Activated CD8-positive, alpha-beta T cell treated with anti-CD3 and anti-CD28 coated beads, Interleukin-2, amount 10 ng/mL, durations not matched to agents 7 days and 5 days (primary cell): ENCODE measurements around the gene CSAD. TPM values are rescaled to one million over a fixed set of nuclear protein-coding genes. Genes with fewer than 3 reads are reported as not detected.
"Not testable (repeated sequence)": the region's sequence is repeated elsewhere in the genome, so short reads cannot be mapped to it uniquely, and the experiment has no call there.

Source experiments
- ATAC-seq: fragments of 150-1000 bp; cut with Tn5 transposase; one replicate; pipeline ENCODE4 v1.10.0; 2021; ENCODE audit warnings: moderate library complexity
- CTCF ChIA-PET: fragments of 350-600 bp; sonication (Branson Sonifier 250); formaldehyde crosslinking; loops from one replicate; lab custom pipeline; 2021; ENCODE audit warnings: antibody characterized with exemption; lab: Charles Lee
- POLR2A ChIA-PET: fragments of 350-600 bp; sonication (Branson Sonifier 250); formaldehyde crosslinking; loops from one replicate; lab custom pipeline; 2021; ENCODE audit warnings: antibody characterized with exemption; lab: Charles Lee
- DNase-seq: peaks from one replicate; pipeline ENCODE4 v3.0.0-alpha.2; 2020
- H3K27ac Mint-ChIP-seq: one replicate; pipeline ENCODE4 v1.8.0; 2021; ENCODE audit warnings: mild to moderate bottlenecking, mixed read lengths
- H3K27me3 Mint-ChIP-seq: one replicate; pipeline ENCODE4 v1.8.0; 2021; ENCODE audit warnings: low read depth, mixed read lengths
- H3K36me3 Mint-ChIP-seq: one replicate; pipeline ENCODE4 v1.8.0; 2021; ENCODE audit warnings: low read depth, mixed read lengths
- H3K4me1 Mint-ChIP-seq: one replicate; pipeline ENCODE4 v1.8.0; 2021; ENCODE audit warnings: low read depth, mixed read lengths
- H3K4me3 Mint-ChIP-seq: one replicate; pipeline ENCODE4 v1.8.0; 2021; ENCODE audit warnings: mild to moderate bottlenecking, mixed read lengths
- H3K9me3 Mint-ChIP-seq: one replicate; pipeline ENCODE4 v1.8.0; 2022; ENCODE audit warnings: mixed read lengths; ENCODE audit not compliant: insufficient read depth
- total RNA-seq, 2 experiments: library from RNA; stranded (reverse); gene quantifications; one replicate each; pipeline ENCODE4 v1.2.3, GENCODE V29; 2021

CSAD gene
- total RNA-seq, 2 experiments from 2014 or later = 15.7 to 17.0 TPM

DNA sequence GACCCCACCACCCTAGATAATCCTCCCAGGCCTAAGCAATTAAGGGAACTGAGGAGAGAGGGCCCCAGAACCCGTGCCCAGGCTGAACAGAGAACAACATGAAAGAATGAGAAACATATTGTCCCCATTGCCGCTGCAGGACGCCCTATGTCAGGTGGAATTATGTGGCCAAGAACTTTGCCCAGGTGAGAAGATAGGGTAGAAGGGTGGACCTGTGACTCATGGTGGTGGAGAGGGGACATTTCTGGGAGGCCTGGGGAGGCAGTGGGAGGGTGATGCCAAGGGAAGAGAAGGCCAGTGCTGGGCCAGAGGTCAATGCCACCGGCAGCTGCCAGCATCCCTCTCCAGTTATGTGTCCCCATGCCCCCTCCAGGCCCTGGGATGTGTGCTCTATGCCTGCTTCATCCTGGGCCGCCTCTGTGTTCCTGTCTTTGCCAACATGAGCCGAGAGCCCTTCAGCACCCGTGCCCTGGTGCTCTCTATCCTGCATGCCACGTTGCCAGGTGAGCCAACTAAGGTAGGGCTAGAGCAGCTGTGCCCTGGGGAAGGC lies 61.9 kb downstream of the CSAD start:
- DNase-seq (no peak), ATAC-seq (no peak)
- POLR2A ChIA-PET = no interaction called here
- no peaks in the 10 kb centered on the region for H3K36me3 Mint-ChIP-seq
- no peaks in the 10 kb centered on the region for H3K4me1 Mint-ChIP-seq
- CTCF ChIA-PET = no interaction called here
- H3K9me3 Mint-ChIP-seq = no peaks in the 10 kb centered on the region
- H3K4me3 Mint-ChIP-seq = no peak overlapping the region
- H3K27ac Mint-ChIP-seq = no peak overlapping the region
- H3K27me3 Mint-ChIP-seq = no peaks in the 10 kb centered on the region

- ATAC-seq (no peak), DNase-seq (no peak)
- no peaks in the 10 kb centered on the region for H3K36me3 Mint-ChIP-seq
- H3K4me1 Mint-ChIP-seq = no peaks in the 10 kb centered on the region
- CTCF ChIA-PET = interaction anchor here (1.2 kb wide), 1 partner anchor 50 kb away, joined by 3 read pairs; no protein-coding TSS in a partner anchor
- POLR2A ChIA-PET = no interaction called here
- H3K27me3 Mint-ChIP-seq = no peaks in the 10 kb centered on the region
- H3K9me3 Mint-ChIP-seq = no peaks in the 10 kb centered on the region
- no peak overlapping the region for H3K27ac Mint-ChIP-seq
- H3K4me3 Mint-ChIP-seq = no peak overlapping the region
Observed at GRCh38 chr12:53115891-53116648, 64.7 kb downstream of the CSAD start.

DNA sequence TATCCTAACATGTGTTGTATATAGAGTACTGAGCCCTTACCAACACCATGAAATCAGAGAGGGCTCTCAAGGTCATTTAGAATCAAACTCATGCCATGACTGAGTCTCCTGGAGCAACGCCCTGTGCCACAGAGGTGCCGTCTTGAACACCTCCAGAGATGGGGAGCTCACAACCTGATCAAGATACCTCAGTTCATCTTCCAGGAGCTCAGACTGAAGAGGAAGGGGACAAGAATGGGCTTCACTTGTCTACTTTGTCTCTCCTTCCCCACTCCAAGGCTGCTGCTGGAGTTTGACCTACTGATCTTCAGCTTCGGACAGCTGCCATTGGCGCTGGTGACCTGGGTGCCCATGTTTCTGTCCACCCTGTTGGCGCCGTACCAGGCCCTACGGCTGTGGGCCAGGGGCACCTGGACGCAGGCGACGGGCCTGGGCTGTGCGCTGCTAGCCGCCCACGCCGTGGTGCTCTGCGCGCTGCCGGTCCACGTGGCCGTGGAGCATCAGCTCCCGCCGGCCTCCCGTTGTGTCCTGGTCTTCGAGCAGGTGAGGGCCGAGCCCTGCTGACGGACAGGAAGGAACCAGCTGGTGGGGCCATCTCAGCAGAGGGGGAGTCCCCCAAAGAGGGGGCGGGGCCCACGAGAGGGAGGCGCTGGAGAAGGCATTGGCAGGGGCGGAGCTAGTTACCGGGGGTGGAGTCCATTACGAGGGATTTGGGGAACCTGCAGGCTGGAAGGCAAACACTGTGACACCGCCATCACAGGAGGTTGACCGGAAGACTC lies 65.4 kb downstream of the CSAD start:
- POLR2A ChIA-PET = no interaction called here
- H3K9me3 Mint-ChIP-seq = no peaks in the 10 kb centered on the region
- no peak for ATAC-seq

DNA sequence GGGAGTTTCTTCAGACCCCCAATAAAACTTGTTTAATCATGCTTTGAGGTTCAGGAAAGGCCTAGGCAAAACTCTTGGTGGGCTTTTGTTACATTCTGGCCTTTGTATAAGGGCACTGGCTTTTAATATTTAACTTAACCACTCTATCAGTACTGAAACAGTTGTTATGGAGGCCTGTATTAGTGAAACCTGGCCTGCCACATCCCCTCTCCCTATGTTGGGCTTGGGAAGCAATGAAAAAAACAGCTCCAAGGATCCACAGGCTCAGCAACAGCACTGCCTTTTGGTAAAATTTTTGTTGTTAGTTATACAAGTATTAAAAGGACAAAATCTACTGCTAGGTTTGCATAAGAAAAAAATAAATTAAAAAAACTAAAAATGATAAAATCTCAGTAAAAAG lies 66.8 kb downstream of the CSAD start:
- Mint-ChIP-seq H3K9me3 (no peaks in the 10 kb centered on the region), H3K27ac (no peak overlapping the region), H3K36me3 (peaks cover 2% of the 10 kb centered on the region), H3K27me3 (no peaks in the 10 kb centered on the region), H3K4me1 (no peaks in the 10 kb centered on the region), H3K4me3 (no peak overlapping the region)
- ATAC-seq = no peak
- no peak for DNase-seq
- CTCF ChIA-PET = interaction anchor here (1.0 kb wide), 1 partner anchor 48 kb away, joined by 3 read pairs; no protein-coding TSS in a partner anchor
- POLR2A ChIA-PET = no interaction called here

More for the DNA sequence above, 65.4 kb downstream of the CSAD start:
- H3K36me3 Mint-ChIP-seq = no peaks in the 10 kb centered on the region
- H3K27me3 Mint-ChIP-seq = no peaks in the 10 kb centered on the region
- no peak for DNase-seq
- no peak overlapping the region for H3K27ac Mint-ChIP-seq
- H3K4me3 Mint-ChIP-seq = no peak overlapping the region
- CTCF ChIA-PET = interaction anchor here (1.2 kb wide), 1 partner anchor 49 kb away, joined by 3 read pairs; no protein-coding TSS in a partner anchor
- H3K4me1 Mint-ChIP-seq = no peaks in the 10 kb centered on the region

DNA sequence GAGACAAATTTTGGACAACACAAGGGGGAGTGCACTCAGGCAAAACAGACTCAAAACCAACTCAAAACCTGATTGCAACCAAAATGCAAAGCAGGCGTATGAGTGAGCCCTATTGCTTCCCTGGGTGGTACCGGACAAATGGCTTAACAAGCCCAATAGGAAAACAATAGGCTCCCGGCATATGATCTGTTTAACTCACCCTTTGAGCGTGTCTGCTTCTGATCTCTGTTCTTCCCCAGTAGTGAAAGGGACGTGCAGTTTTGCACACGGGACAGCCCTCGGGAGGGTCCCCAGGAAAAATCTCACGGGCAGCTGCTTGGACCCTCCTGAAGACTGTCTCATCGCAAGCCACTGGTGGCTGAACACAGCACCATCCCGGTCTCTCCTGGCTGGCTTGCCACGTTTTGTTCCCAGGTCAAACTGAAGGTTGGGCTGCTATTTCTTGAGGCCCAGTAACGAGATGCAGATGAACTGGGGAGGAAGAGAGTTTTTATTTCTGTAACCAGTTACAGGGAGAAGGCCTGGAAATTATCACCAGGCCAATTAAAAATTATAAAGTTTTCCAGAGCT lies 67.5 kb downstream of the CSAD start:
- Mint-ChIP-seq H3K4me3 (no peak overlapping the region), H3K9me3 (no peaks in the 10 kb centered on the region), H3K4me1 (no peaks in the 10 kb centered on the region), H3K27ac (no peak overlapping the region), H3K27me3 (no peaks in the 10 kb centered on the region), H3K36me3 (peaks cover 4% of the 10 kb centered on the region)
- POLR2A ChIA-PET = no interaction called here
- ATAC-seq (no peak), DNase-seq (no peak)
- CTCF ChIA-PET = interaction anchor here (1.0 kb wide), 1 partner anchor 48 kb away, joined by 3 read pairs; no protein-coding TSS in a partner anchor

GRCh38 chr12:53112431-53112830 lies 68.3 kb downstream of the CSAD start:
- CTCF ChIA-PET = interaction anchor here (1.6 kb wide), 1 partner anchor 10 kb away, joined by 4 read pairs; no protein-coding TSS in a partner anchor
- H3K9me3 Mint-ChIP-seq, DNase-seq, H3K36me3 Mint-ChIP-seq, ATAC-seq, H3K4me3 Mint-ChIP-seq, H3K4me1 Mint-ChIP-seq, H3K27me3 Mint-ChIP-seq, H3K27ac Mint-ChIP-seq, POLR2A ChIA-PET: not testable (repeated sequence)

Other genes with a start within 250 kb of the CSAD start
- gene KRT18, start 231.8 kb downstream of the CSAD start, total RNA-seq = under 1 TPM; 0.44 to 0.95 TPM
- 100 to 1,000 TPM; 352 to 353 TPM for gene EIF4B, start 174.5 kb downstream of the CSAD start, total RNA-seq
- gene TNS2, start 130.9 kb downstream of the CSAD start, total RNA-seq = 1 to 10 TPM; 1.0 to 1.4 TPM
- 10 to 100 TPM; 27.2 to 31.2 TPM for gene SPRYD3, start 101.5 kb downstream of the CSAD start, total RNA-seq
- 1 to 10 TPM; 3.1 to 5.4 TPM for gene IGFBP6, start 83.3 kb downstream of the CSAD start, total RNA-seq
- gene SOAT2, start 77.4 kb downstream of the CSAD start, total RNA-seq = 10 to 100 TPM; 10.8 to 13.3 TPM
- gene ZNF740, start 203 bp downstream of the CSAD start, total RNA-seq = 10 to 100 TPM; 28.2 to 31.4 TPM
- gene ITGB7, start 26.3 kb upstream of the CSAD start, total RNA-seq = 100 to 1,000 TPM; 500 to 503 TPM
- gene RARG, start 51.3 kb upstream of the CSAD start, total RNA-seq = 10 to 100 TPM; 44.1 to 45.9 TPM
- gene ESPL1, start 87.4 kb upstream of the CSAD start, total RNA-seq = 100 to 1,000 TPM; 126 TPM
- gene PFDN5, start 114.6 kb upstream of the CSAD start, total RNA-seq = 100 to 1,000 TPM; 292 to 307 TPM
- gene MYG1, start 118.8 kb upstream of the CSAD start, total RNA-seq = 10 to 100 TPM; 55.6 to 56.9 TPM
- gene AAAS, start 140.7 kb upstream of the CSAD start, total RNA-seq = 10 to 100 TPM; 67.5 to 67.9 TPM
- not detected for gene SP7, start 155.4 kb upstream of the CSAD start, total RNA-seq
- 10 to 100 TPM; 72.2 to 76.5 TPM for gene SP1, start 199.3 kb upstream of the CSAD start, total RNA-seq
- gene AMHR2, start 242.9 kb upstream of the CSAD start, total RNA-seq = not detected